ENCODE measurements around the gene DMRTC2. TPM values are rescaled to one million over a fixed set of nuclear protein-coding genes. Genes with fewer than 3 reads are reported as not detected.

Gene DMRTC2
- total RNA-seq, 1 experiment from 2014 or later: not detected

DNA sequence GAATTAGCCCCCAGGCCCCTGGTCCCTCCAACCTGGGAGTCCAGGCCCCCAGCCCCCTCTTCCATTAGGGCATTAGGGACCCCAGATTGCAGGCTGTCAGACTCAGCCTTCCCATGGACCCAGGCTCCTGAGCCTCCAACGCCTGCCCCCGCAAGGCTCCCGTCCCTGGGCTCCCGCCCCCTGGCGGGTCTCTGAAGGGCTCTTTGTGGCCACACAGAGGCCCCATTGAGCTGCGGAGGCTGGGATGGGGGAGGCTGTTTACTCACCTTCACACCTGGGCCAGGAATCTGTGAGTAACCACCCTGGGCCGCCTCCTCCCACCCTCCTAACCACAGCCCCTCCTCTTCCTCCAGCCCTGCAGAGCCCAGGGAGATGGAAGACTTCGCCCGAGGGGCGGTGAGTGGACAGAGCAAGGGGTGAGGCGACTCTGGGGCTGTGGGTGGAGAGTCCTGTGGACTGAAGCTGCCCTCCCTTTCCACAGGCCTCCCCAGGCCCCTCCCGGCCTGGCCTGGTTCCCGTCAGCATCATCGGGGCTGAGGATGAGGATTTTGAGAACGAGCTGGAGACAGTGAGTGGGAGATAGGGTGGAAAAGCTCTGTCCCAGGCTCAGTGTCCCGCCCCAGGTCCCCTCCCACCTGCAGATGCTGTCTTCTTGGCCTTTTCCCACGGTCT lies 43.0 kb downstream of the DMRTC2 start:
- peak; percentile 41 for ATAC-seq
- POLR2A ChIA-PET: interaction anchor here (1.6 kb wide), 1 partner anchor 15 kb away, joined by 9 read pairs; no protein-coding TSS in a partner anchor
- 0 out of 2 replicates have a peak overlapping the region, but pooled peaks have one; percentile 53 for H3K27ac Mint-ChIP-seq

DNA sequence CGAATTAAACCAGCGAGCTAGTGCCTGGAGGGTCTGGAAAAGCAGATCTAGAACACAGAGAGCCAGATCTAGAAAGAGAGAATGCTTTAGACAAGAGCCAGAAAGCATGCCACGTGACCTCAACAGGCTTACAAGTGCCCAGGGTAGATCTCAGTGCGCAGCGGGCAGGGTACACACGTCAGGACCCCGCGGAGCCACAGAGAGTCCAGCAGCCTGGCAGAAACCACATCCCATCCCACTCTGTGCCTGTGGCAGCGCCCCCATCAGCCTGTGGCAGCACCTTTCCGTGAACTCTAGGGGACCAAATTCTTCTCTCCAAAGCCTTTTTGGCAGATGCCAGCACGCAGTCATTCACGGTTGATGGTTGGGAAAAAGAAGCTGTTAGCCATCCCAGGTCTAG lies 44.1 kb downstream of the DMRTC2 start:
- DNase-seq (ENCODE audit: low spot score) (no peak), ATAC-seq (no peak)
- CTCF ChIA-PET: interaction anchor here (1.2 to 2.3 kb wide), 3 partner anchors 16 to 146 kb away, joined by 6 to 23 read pairs (median 6); no protein-coding TSS in a partner anchor
- no peaks in the 10 kb centered on the region for H3K9me3 Mint-ChIP-seq
- no peak overlapping the region for H3K27ac Mint-ChIP-seq
- POLR2A ChIA-PET: no interaction called here
- peaks cover under 1% of the 10 kb centered on the region; the same call in 1 of the 2 replicates for H3K27me3 Mint-ChIP-seq (ENCODE audit: low read depth)
- no peak overlapping the region for H3K4me3 Mint-ChIP-seq
- H3K4me1 Mint-ChIP-seq: peaks cover 30% of the 10 kb centered on the region
- peaks cover 3% of the 10 kb centered on the region for H3K36me3 Mint-ChIP-seq
- TF ChIP-seq SOX15 (CRISPR knock-in tag; IDR thresholded peaks at IDR 0.05) (no peak), FOXJ3 (CRISPR knock-in tag; IDR thresholded peaks at IDR 0.05; ENCODE audit: borderline replicate concordance) (no peak), GRHL2 (CRISPR knock-in tag; IDR thresholded peaks at IDR 0.05; ENCODE audit: insufficient replicate concordance, severe bottlenecking) (no peak), PRRX2 (CRISPR knock-in tag; IDR thresholded peaks at IDR 0.05) (no peak), NFE2L1 (CRISPR knock-in tag; IDR thresholded peaks at IDR 0.05) (no peak), HMGA2 (CRISPR knock-in tag; IDR thresholded peaks at IDR 0.05) (no peak)
- TF ChIP-seq, protein P1, sequence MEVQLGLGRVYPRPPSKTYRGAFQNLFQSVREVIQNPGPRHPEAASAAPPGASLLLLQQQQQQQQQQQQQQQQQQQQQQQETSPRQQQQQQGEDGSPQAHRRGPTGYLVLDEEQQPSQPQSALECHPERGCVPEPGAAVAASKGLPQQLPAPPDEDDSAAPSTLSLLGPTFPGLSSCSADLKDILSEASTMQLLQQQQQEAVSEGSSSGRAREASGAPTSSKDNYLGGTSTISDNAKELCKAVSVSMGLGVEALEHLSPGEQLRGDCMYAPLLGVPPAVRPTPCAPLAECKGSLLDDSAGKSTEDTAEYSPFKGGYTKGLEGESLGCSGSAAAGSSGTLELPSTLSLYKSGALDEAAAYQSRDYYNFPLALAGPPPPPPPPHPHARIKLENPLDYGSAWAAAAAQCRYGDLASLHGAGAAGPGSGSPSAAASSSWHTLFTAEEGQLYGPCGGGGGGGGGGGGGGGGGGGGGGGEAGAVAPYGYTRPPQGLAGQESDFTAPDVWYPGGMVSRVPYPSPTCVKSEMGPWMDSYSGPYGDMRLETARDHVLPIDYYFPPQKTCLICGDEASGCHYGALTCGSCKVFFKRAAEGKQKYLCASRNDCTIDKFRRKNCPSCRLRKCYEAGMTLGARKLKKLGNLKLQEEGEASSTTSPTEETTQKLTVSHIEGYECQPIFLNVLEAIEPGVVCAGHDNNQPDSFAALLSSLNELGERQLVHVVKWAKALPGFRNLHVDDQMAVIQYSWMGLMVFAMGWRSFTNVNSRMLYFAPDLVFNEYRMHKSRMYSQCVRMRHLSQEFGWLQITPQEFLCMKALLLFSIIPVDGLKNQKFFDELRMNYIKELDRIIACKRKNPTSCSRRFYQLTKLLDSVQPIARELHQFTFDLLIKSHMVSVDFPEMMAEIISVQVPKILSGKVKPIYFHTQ (CRISPR knock-in tag; IDR thresholded peaks at IDR 0.05): no peak
- TF ChIP-seq, protein P2, sequence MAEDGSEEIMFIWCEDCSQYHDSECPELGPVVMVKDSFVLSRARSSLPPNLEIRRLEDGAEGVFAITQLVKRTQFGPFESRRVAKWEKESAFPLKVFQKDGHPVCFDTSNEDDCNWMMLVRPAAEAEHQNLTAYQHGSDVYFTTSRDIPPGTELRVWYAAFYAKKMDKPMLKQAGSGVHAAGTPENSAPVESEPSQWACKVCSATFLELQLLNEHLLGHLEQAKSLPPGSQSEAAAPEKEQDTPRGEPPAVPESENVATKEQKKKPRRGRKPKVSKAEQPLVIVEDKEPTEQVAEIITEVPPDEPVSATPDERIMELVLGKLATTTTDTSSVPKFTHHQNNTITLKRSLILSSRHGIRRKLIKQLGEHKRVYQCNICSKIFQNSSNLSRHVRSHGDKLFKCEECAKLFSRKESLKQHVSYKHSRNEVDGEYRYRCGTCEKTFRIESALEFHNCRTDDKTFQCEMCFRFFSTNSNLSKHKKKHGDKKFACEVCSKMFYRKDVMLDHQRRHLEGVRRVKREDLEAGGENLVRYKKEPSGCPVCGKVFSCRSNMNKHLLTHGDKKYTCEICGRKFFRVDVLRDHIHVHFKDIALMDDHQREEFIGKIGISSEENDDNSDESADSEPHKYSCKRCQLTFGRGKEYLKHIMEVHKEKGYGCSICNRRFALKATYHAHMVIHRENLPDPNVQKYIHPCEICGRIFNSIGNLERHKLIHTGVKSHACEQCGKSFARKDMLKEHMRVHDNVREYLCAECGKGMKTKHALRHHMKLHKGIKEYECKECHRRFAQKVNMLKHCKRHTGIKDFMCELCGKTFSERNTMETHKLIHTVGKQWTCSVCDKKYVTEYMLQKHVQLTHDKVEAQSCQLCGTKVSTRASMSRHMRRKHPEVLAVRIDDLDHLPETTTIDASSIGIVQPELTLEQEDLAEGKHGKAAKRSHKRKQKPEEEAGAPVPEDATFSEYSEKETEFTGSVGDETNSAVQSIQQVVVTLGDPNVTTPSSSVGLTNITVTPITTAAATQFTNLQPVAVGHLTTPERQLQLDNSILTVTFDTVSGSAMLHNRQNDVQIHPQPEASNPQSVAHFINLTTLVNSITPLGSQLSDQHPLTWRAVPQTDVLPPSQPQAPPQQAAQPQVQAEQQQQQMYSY (CRISPR knock-in tag; IDR thresholded peaks at IDR 0.05): no peak

More for the DNA sequence above, 43.0 kb downstream of the DMRTC2 start:
- Mint-ChIP-seq H3K4me3 (no peak overlapping the region), H3K36me3 (peaks cover 3% of the 10 kb centered on the region), H3K4me1 (peaks cover 33% of the 10 kb centered on the region), H3K27me3 (ENCODE audit: low read depth) (peaks cover 4% of the 10 kb centered on the region; the same call in 1 of the 2 replicates), H3K9me3 (no peaks in the 10 kb centered on the region)
- TF ChIP-seq TCF7 (CRISPR knock-in tag; IDR thresholded peaks at IDR 0.05; ENCODE audit: low read depth) (no peak), HMGA2 (CRISPR knock-in tag; IDR thresholded peaks at IDR 0.05) (no peak), SP1 (CRISPR knock-in tag; conservative IDR thresholded peaks at IDR 0.05) (no peak), ZNF121 (CRISPR knock-in tag; IDR thresholded peaks at IDR 0.05) (no peak), ESRRA (CRISPR knock-in tag; IDR thresholded peaks at IDR 0.05; ENCODE audit: borderline replicate concordance) (no peak), FOXK1 (CRISPR knock-in tag; IDR thresholded peaks at IDR 0.05) (0 out of 2 replicates have a peak, but pooled peaks have one; percentile 34), TEAD4 (CRISPR knock-in tag; IDR thresholded peaks at IDR 0.05) (no peak), ZNF138 (CRISPR knock-in tag; conservative IDR thresholded peaks at IDR 0.05) (no peak), ZBTB21 (CRISPR knock-in tag; IDR thresholded peaks at IDR 0.05; ENCODE audit: borderline replicate concordance) (no peak), ZNF671 (CRISPR knock-in tag; IDR thresholded peaks at IDR 0.05) (no peak), NFYB (CRISPR knock-in tag; conservative IDR thresholded peaks at IDR 0.05; ENCODE audit: low read depth) (no peak), ZNF423 (CRISPR knock-in tag; IDR thresholded peaks at IDR 0.05) (peak; percentile 87), NR2C2 (CRISPR knock-in tag; IDR thresholded peaks at IDR 0.05) (no peak), GABPB1 (CRISPR knock-in tag; IDR thresholded peaks at IDR 0.05) (0 out of 2 replicates have a peak, but pooled peaks have one; percentile 11), ZNF317 (CRISPR knock-in tag; IDR thresholded peaks at IDR 0.05; ENCODE audit: borderline replicate concordance, low read depth) (no peak), MYBL2 (CRISPR knock-in tag; IDR thresholded peaks at IDR 0.05) (no peak)
- TF ChIP-seq, protein P3, sequence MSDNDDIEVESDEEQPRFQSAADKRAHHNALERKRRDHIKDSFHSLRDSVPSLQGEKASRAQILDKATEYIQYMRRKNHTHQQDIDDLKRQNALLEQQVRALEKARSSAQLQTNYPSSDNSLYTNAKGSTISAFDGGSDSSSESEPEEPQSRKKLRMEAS (CRISPR knock-in tag; IDR thresholded peaks at IDR 0.05): 0 out of 2 replicates have a peak, but pooled peaks have one; percentile 43
- TF ChIP-seq, protein P4, sequence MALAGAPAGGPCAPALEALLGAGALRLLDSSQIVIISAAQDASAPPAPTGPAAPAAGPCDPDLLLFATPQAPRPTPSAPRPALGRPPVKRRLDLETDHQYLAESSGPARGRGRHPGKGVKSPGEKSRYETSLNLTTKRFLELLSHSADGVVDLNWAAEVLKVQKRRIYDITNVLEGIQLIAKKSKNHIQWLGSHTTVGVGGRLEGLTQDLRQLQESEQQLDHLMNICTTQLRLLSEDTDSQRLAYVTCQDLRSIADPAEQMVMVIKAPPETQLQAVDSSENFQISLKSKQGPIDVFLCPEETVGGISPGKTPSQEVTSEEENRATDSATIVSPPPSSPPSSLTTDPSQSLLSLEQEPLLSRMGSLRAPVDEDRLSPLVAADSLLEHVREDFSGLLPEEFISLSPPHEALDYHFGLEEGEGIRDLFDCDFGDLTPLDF (CRISPR knock-in tag; IDR thresholded peaks at IDR 0.05): no peak
- TF ChIP-seq, protein P5, sequence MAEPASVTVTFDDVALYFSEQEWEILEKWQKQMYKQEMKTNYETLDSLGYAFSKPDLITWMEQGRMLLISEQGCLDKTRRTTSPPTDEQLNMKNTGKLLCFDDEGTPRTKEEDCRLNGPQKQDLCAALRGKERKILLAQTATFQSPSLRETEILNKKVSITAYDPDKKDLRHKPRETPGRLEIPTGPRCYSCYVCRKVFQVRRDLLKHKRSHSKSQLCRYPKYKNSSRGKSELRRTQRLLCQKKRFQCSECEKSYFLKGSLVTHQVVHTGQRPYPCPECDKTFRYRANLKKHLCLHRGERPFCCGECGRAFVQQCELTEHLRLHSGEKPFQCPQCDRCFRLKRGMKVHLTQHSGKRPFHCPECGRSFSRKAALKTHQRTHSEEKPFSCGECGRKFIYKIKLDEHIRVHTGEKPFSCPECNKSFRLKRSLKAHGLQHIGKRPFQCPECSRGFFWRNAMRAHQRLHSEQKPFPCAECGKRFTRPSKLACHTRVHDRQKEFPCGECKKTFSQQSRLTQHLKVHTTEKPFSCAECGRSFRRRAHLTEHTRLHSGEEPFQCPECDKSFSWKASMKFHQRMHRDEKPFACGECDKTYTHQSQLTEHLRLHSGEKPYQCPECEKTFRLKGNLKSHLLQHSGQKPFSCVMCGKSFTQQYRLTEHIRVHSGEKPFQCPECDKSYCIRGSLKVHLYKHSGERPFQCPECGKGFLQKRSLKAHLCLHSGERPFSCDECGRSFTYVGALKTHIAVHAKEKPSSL (CRISPR knock-in tag; conservative IDR thresholded peaks at IDR 0.05): no peak
- TF ChIP-seq, protein P6, sequence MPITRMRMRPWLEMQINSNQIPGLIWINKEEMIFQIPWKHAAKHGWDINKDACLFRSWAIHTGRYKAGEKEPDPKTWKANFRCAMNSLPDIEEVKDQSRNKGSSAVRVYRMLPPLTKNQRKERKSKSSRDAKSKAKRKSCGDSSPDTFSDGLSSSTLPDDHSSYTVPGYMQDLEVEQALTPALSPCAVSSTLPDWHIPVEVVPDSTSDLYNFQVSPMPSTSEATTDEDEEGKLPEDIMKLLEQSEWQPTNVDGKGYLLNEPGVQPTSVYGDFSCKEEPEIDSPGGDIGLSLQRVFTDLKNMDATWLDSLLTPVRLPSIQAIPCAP (CRISPR knock-in tag; IDR thresholded peaks at IDR 0.05): no peak
- TF ChIP-seq, protein P7, sequence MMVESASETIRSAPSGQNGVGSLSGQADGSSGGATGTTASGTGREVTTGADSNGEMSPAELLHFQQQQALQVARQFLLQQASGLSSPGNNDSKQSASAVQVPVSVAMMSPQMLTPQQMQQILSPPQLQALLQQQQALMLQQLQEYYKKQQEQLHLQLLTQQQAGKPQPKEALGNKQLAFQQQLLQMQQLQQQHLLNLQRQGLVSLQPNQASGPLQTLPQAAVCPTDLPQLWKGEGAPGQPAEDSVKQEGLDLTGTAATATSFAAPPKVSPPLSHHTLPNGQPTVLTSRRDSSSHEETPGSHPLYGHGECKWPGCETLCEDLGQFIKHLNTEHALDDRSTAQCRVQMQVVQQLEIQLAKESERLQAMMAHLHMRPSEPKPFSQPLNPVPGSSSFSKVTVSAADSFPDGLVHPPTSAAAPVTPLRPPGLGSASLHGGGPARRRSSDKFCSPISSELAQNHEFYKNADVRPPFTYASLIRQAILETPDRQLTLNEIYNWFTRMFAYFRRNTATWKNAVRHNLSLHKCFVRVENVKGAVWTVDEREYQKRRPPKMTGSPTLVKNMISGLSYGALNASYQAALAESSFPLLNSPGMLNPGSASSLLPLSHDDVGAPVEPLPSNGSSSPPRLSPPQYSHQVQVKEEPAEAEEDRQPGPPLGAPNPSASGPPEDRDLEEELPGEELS (CRISPR knock-in tag; IDR thresholded peaks at IDR 0.05): no peak
- CTCF ChIA-PET: interaction anchor here (0.6 to 3.3 kb wide), 19 partner anchors 8 to 414 kb away, joined by 3 to 23 read pairs (median 4); partner anchors contain the start of genes PAFAH1B3, RABAC1 and RPS19
- peak; percentile 73 for DNase-seq (ENCODE audit: low spot score)
